ENCODE measurements around the gene ZNF684.

DNA sequence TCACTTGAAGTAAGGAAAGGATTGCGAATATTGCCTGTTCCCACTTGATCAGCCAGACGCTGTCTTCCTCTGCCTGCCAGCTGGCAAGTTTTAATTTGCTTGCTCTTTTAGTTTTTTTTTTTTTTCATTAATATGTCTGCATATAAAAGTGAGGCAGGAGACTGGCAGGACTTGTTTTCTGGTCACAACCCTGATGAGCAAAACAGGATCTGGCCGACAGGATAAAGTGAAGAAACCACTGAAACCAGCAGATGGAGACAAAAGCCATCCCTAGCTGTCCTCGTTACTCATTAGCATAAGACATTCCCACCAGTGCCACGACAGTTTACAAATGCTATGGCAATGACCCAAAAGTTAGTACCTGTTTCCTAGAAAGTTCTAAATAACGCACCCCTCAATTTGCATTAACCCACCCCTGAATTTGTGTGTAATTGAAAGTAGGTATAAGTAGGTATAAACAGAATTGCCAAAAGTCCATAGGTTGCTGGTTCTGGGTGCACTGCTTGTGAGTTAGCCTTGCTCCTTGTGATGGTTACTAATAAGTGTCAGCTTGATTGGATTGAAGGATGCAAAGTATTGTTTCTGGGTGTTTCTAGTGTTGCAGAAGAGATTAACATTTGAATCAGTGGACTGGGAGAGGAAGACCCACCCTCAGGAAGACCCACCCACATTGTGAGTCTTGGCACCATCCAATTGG, 60.8 kb downstream of the ZNF684 start:
- no peak for TF ChIP-seq ZBTB7A (IDR thresholded peaks at IDR 0.05; ENCODE audit: low read depth)
- TF ChIP-seq, protein P1, sequence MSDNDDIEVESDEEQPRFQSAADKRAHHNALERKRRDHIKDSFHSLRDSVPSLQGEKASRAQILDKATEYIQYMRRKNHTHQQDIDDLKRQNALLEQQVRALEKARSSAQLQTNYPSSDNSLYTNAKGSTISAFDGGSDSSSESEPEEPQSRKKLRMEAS (IDR thresholded peaks at IDR 0.05), result no peak
- peak; percentile 42 for TF ChIP-seq RAD21 (IDR thresholded peaks at IDR 0.05; ENCODE audit: low read depth)
- no peak for TF ChIP-seq TAF1 (IDR thresholded peaks at IDR 0.05; ENCODE audit: low read depth)
- no peak for TF ChIP-seq CREB1 (IDR thresholded peaks at IDR 0.05; ENCODE audit: low read depth)
- no peak for TF ChIP-seq YY1 (IDR thresholded peaks at IDR 0.05; ENCODE audit: low read depth)
- TF ChIP-seq, protein P2, sequence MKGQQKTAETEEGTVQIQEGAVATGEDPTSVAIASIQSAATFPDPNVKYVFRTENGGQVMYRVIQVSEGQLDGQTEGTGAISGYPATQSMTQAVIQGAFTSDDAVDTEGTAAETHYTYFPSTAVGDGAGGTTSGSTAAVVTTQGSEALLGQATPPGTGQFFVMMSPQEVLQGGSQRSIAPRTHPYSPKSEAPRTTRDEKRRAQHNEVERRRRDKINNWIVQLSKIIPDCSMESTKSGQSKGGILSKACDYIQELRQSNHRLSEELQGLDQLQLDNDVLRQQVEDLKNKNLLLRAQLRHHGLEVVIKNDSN (IDR thresholded peaks at IDR 0.05), result no peak
- no peak for TF ChIP-seq EP300 (IDR thresholded peaks at IDR 0.05; ENCODE audit: borderline replicate concordance)
